Fibroblast of lung (primary cell): Measurements from ENCODE around the gene CCDC97. TPM values are rescaled to one million over a fixed set of nuclear protein-coding genes. Genes with fewer than 3 reads are reported as not detected.

Source experiments
- DNase-seq, 2 donors: peaks; one replicate each; pipeline versions ENCODE4 v3.0.0 to v3.0.0-alpha.2; 2010; ENCODE audit warnings: low read depth in 2 of 2
- H2AFZ ChIP-seq: 2 replicates; pipeline ENCODE4 v1.5.1; 2012; ENCODE audit warnings: low read length, control low read depth, inconsistent platforms
- H3K27ac ChIP-seq: 2 replicates; pipeline ENCODE4 v1.5.1; 2011; ENCODE audit warnings: low read length, control low read depth; ENCODE audit not compliant: insufficient read depth
- H3K27me3 ChIP-seq: 2 replicates; pipeline ENCODE4 v1.5.1; 2011; ENCODE audit warnings: mild to moderate bottlenecking, low read length; ENCODE audit not compliant: control insufficient read depth, insufficient read depth
- H3K36me3 ChIP-seq: 2 replicates; pipeline ENCODE4 v1.5.1; 2011; ENCODE audit warnings: low read length; ENCODE audit not compliant: control insufficient read depth, insufficient read depth
- H3K4me1 ChIP-seq: 2 replicates; pipeline ENCODE4 v1.5.1; 2011; ENCODE audit warnings: low read length; ENCODE audit not compliant: control insufficient read depth, insufficient read depth; ENCODE audit errors: extremely low read depth
- H3K4me2 ChIP-seq: 2 replicates; pipeline ENCODE4 v1.5.1; 2011; ENCODE audit warnings: low read length, control low read depth; ENCODE audit not compliant: insufficient read depth; ENCODE audit errors: extremely low read depth
- H3K4me3 ChIP-seq, 4 experiments: fragments of 200-600 bp in 1 of 4; sonication (generic) in 1 of 4; replicated peaks in 1 of 4; 2 replicates each; pipeline ENCODE4 v1.5.1; 2011 to 2016; ENCODE audit warnings: low read length in 4 of 4, low read depth in 3 of 4, mild to moderate bottlenecking in 3 of 4, control low read depth in 2 of 4, inconsistent platforms in 1 of 4, mixed read lengths in 1 of 4; ENCODE audit not compliant: insufficient read depth in 1 of 4; ENCODE audit errors: control extremely low read depth in 1 of 4
- H3K79me2 ChIP-seq: 2 replicates; pipeline ENCODE4 v1.5.1; 2012; ENCODE audit warnings: mild to moderate bottlenecking, low read length, inconsistent platforms; ENCODE audit not compliant: control insufficient read depth, insufficient read depth
- H3K9ac ChIP-seq: 2 replicates; pipeline ENCODE4 v1.5.1; 2011; ENCODE audit warnings: mild to moderate bottlenecking, low read length, control low read depth; ENCODE audit not compliant: insufficient read depth
- H3K9me3 ChIP-seq: 2 replicates; pipeline ENCODE4 v1.5.1; 2012; ENCODE audit warnings: low read depth, low read length; ENCODE audit not compliant: control insufficient read depth, insufficient read depth
- H4K20me1 ChIP-seq: 2 replicates; pipeline ENCODE4 v1.5.1; 2011; ENCODE audit warnings: low read length; ENCODE audit not compliant: control insufficient read depth, insufficient read depth; ENCODE audit errors: extremely low read depth
- EZH2 ChIP-seq: IDR thresholded peaks from 2 replicates; pipeline ENCODE4 v1.5.1; 2012; ENCODE audit warnings: low read length, control low read depth, mild to moderate bottlenecking; ENCODE audit errors: missing control alignments
- polyA plus RNA-seq, 2 donors: library from polyadenylated mRNA; depleted of rRNA in 1 of 2; stranded (reverse) in 1 of 2; unstranded in 1 of 2; fragments of >200 nt; gene quantifications; 2 replicates each; pipeline ENCODE4 v1.2.1, GENCODE V29; 2011 to 2012; ENCODE audit warnings: missing spikeins in 1 of 2
- total RNA-seq: library from RNA; depleted of rRNA; stranded (reverse); fragments of >200 nt; gene quantifications from 2 replicates; pipeline ENCODE4 v1.2.1, GENCODE V29; 2014
- TF ChIP-seq, protein P1 (sequence below), 2 donors: IDR thresholded peaks in 1 of 2; conservative IDR thresholded peaks in 1 of 2; 1 replicate in 1 of 2; 2 replicates in 1 of 2; pipeline ENCODE4 v1.5.1; 2011 to 2012; ENCODE audit warnings: low read length in 2 of 2, control low read depth in 1 of 2, inconsistent platforms in 1 of 2, low read depth in 1 of 2, mild to moderate bottlenecking in 1 of 2

CCDC97 gene
- total and polyA plus RNA-seq, 2 donors (not counting 1 experiment from before 2014, with no cell fraction given), result 6.3 to 7.8 TPM

DNA sequence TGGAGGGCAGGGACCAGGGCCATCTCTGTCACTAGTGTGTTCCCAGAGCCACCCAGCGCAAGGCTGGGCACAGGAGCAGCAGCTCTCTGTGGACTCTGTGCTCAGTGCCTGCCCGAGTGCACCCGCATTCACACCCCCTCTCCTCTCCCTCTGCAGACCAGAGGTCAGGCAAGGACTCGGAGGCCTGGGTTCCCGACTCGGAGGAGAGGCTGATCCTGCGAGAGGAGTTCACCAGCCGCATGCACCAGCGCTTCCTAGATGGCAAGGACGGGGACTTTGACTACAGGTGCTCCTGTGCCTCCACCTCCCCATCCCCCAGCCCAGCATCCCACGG lies 10.2 kb downstream of the CCDC97 start:
- no peak for TF ChIP-seq EZH2
- TF ChIP-seq, protein P1, sequence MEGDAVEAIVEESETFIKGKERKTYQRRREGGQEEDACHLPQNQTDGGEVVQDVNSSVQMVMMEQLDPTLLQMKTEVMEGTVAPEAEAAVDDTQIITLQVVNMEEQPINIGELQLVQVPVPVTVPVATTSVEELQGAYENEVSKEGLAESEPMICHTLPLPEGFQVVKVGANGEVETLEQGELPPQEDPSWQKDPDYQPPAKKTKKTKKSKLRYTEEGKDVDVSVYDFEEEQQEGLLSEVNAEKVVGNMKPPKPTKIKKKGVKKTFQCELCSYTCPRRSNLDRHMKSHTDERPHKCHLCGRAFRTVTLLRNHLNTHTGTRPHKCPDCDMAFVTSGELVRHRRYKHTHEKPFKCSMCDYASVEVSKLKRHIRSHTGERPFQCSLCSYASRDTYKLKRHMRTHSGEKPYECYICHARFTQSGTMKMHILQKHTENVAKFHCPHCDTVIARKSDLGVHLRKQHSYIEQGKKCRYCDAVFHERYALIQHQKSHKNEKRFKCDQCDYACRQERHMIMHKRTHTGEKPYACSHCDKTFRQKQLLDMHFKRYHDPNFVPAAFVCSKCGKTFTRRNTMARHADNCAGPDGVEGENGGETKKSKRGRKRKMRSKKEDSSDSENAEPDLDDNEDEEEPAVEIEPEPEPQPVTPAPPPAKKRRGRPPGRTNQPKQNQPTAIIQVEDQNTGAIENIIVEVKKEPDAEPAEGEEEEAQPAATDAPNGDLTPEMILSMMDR (conservative IDR thresholded peaks at IDR 0.05 in 1 of 2, IDR thresholded peaks at IDR 0.05 in 1 of 2; ENCODE audit: low read depth in 1 of 2, low read length in 2 of 2), result no peak
- Histone ChIP-seq H3K36me3 (peaks cover 16% of the 10 kb centered on the region), H3K79me2 (no peaks in the 10 kb centered on the region), H3K9me3 (no peaks in the 10 kb centered on the region), H3K27me3 (no peaks in the 10 kb centered on the region), H4K20me1 (no peaks in the 10 kb centered on the region), H3K9ac (no peak overlapping the region), H2AFZ (no peak overlapping the region), H3K27ac (no peak overlapping the region), H3K4me1 (peaks cover 38% of the 10 kb centered on the region), H3K4me2 (no peak overlapping the region), H3K4me3 (no peak overlapping the region)
- DNase-seq, result no peak

DNA sequence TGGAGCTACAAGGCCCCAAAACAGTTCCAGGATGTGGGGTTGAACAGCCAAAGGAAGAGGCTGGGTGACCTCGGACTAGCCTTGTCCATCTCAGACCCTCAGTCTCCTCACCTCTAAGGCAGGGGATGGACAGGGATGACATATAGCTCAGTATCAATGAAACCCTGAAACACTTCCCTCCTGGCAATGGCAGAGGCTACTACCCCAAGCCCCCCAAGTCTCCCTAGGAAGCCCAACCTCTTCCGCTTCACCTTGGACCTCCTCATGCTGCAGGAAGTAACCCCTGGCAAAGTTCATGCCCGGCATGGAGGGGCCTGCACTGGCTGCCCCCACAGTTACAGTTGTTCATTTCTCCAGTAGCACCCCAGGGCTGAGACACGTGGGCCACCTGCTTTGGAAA lies 10.6 kb downstream of the CCDC97 start:
- no peak for DNase-seq

DNA sequence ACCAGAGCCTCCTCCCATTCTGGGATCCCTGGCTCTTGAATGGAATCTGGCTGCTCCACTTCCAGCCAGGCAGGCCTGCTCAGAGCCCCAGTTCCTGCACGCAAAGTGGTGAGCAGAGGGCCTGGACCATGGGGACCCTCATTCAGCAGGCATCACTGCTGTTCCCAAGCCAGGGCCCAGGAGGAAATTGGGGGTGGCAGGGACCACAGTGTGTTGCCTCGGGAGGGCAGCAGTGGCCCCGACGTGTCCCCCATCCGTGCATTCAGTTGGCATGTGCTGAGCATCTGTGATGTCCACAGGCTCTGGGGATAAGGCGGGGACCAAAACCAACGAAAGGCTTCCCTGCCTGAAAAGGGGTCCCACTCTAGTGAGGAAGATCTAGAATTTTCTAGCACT lies 11.2 kb downstream of the CCDC97 start:
- no peak overlapping the region for H3K9ac ChIP-seq
- no peak overlapping the region for H3K4me2 ChIP-seq

More for the DNA sequence above, 10.6 kb downstream of the CCDC97 start:
- Histone ChIP-seq H3K4me1 (peaks cover 41% of the 10 kb centered on the region), H4K20me1 (no peaks in the 10 kb centered on the region), H3K36me3 (peaks cover 16% of the 10 kb centered on the region), H3K9ac (no peak overlapping the region), H3K79me2 (no peaks in the 10 kb centered on the region), H3K27me3 (no peaks in the 10 kb centered on the region), H3K4me3 (no peak overlapping the region), H3K27ac (no peak overlapping the region), H2AFZ (no peak overlapping the region), H3K9me3 (no peaks in the 10 kb centered on the region), H3K4me2 (no peak overlapping the region)
- TF ChIP-seq EZH2, result no peak
- TF ChIP-seq, protein P1 (conservative IDR thresholded peaks at IDR 0.05 in 1 of 2, IDR thresholded peaks at IDR 0.05 in 1 of 2; ENCODE audit: low read depth in 1 of 2, low read length in 2 of 2), result no peak

More for the DNA sequence above, 11.2 kb downstream of the CCDC97 start:
- Histone ChIP-seq H2AFZ (no peak overlapping the region), H3K79me2 (no peaks in the 10 kb centered on the region), H4K20me1 (no peaks in the 10 kb centered on the region), H3K4me1 (peaks cover 47% of the 10 kb centered on the region), H3K36me3 (peaks cover 16% of the 10 kb centered on the region), H3K27me3 (no peaks in the 10 kb centered on the region), H3K4me3 (no peak overlapping the region), H3K9me3 (no peaks in the 10 kb centered on the region), H3K27ac (peak overlapping the region; percentile 97)
- TF ChIP-seq, protein P1 (conservative IDR thresholded peaks at IDR 0.05 in 1 of 2, IDR thresholded peaks at IDR 0.05 in 1 of 2; ENCODE audit: low read depth in 1 of 2, low read length in 2 of 2), result no peak
- no peak for TF ChIP-seq EZH2
- DNase-seq, result no peak
